ENCODE results near the gene IDH3G. TPM values are rescaled to one million over a fixed set of nuclear protein-coding genes. Genes with fewer than 3 reads are reported as not detected.

IDH3G gene
- total RNA-seq, 1 experiment from 2014 or later: 89.4 TPM

DNA sequence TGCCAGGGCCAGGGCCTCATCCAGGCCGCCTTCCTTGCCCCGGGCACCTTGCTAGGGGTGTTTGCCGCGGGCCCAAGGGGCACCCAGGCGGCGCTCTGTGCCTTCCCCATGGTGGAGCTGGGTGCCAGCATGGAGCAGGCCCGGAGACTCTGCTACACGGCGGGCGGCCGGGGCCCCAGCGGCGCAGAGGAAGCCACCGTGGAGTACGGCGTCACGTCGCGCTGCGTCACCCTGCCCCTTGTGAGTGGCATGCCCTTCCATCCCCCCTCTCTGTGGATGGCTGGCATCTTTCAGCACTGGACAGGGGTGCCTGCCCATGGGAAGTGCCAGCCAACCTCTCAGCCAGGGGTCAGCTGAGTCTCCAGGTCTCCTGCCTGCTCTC lies 26.5 kb downstream of the IDH3G start:
- intact Hi-C loops (cut with micrococcal nuclease; ENCODE audit: unreplicated experiment): loop anchor here (10.0 kb wide), 2 partner anchors 117 to 157 kb away; partner anchors contain the start of genes ARHGAP4 and L1CAM
- in situ Hi-C loops (cut with HindIII; ENCODE audit: low pct_unique_long_range_greater_than_20kb, low sequenced_read_pairs): no loop called here
- BruUV-seq (replicated peaks): no TSS peak
- no peak overlapping the region for H3K27ac ChIP-seq (ENCODE audit: low read length)
- POLR2A ChIA-PET: no interaction called here
- no peak for ATAC-seq
- H3K27me3 ChIP-seq (ENCODE audit: control insufficient read depth, insufficient read depth, low read length): no peaks in the 10 kb centered on the region
- H3K4me1 ChIP-seq (ENCODE audit: control insufficient read depth, insufficient read depth, low read length): peaks cover 25% of the 10 kb centered on the region
- TF ChIP-seq SIN3A (IDR thresholded peaks at IDR 0.05; ENCODE audit: borderline replicate concordance, insufficient read depth, low read depth, low read length) (no peak), CTCF (IDR thresholded peaks at IDR 0.05) (no peak), POLR2AphosphoS5 (IDR thresholded peaks at IDR 0.05; ENCODE audit: low read depth, low read length) (no peak), TCF7L2 (IDR thresholded peaks at IDR 0.05; ENCODE audit: low read depth, low read length) (no peak)
- TF ChIP-seq, protein P1, sequence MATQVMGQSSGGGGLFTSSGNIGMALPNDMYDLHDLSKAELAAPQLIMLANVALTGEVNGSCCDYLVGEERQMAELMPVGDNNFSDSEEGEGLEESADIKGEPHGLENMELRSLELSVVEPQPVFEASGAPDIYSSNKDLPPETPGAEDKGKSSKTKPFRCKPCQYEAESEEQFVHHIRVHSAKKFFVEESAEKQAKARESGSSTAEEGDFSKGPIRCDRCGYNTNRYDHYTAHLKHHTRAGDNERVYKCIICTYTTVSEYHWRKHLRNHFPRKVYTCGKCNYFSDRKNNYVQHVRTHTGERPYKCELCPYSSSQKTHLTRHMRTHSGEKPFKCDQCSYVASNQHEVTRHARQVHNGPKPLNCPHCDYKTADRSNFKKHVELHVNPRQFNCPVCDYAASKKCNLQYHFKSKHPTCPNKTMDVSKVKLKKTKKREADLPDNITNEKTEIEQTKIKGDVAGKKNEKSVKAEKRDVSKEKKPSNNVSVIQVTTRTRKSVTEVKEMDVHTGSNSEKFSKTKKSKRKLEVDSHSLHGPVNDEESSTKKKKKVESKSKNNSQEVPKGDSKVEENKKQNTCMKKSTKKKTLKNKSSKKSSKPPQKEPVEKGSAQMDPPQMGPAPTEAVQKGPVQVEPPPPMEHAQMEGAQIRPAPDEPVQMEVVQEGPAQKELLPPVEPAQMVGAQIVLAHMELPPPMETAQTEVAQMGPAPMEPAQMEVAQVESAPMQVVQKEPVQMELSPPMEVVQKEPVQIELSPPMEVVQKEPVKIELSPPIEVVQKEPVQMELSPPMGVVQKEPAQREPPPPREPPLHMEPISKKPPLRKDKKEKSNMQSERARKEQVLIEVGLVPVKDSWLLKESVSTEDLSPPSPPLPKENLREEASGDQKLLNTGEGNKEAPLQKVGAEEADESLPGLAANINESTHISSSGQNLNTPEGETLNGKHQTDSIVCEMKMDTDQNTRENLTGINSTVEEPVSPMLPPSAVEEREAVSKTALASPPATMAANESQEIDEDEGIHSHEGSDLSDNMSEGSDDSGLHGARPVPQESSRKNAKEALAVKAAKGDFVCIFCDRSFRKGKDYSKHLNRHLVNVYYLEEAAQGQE (IDR thresholded peaks at IDR 0.05; ENCODE audit: insufficient read depth in 1 of 2, low read depth in 2 of 2, low read length in 1 of 2): peak in 1 of 2 experiments; percentile 84; a peak in 2 of 4 replicates
- H3K36me3 ChIP-seq (ENCODE audit: control insufficient read depth, insufficient read depth, low read length): no peaks in the 10 kb centered on the region
- no peak for DNase-seq (ENCODE audit: low read depth, low spot score)
- no peak overlapping the region for H3K4me3 ChIP-seq (ENCODE audit: low read depth in 2 of 2, low read length in 2 of 2)
- CTCF ChIA-PET: no interaction called here
- no peaks in the 10 kb centered on the region for H3K9me3 ChIP-seq (ENCODE audit: control insufficient read depth, insufficient read depth, low read depth, low read length)

DNA sequence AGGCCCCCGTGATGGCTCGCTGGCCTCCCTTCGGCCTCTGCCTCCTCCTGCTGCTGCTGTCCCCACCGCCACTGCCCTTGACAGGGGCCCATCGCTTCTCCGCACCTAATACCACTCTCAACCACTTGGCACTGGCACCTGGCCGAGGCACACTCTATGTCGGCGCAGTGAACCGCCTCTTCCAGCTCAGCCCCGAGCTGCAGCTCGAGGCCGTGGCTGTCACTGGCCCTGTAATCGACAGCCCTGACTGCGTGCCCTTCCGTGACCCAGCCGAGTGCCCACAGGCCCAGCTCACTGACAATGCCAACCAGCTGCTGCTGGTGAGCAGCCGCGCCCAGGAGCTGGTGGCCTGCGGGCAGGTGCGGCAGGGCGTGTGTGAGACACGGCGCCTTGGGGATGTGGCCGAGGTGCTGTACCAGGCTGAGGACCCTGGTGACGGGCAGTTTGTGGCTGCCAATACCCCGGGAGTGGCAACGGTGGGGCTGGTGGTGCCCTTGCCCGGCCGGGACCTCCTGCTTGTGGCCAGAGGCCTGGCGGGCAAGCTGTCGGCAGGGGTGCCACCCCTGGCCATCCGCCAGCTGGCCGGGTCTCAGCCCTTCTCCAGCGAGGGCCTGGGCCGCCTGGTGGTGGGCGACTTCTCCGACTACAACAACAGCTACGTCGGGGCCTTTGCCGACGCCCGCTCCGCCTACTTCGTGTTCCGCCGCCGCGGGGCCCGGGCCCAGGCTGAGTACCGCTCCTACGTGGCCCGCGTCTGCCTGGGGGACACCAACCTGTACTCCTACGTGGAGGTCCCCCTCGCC lies 27.1 kb downstream of the IDH3G start:
- intact Hi-C loops (cut with micrococcal nuclease; ENCODE audit: unreplicated experiment) (loop anchor here (10.0 kb wide), 2 partner anchors 118 to 158 kb away; partner anchors contain the start of genes ARHGAP4 and L1CAM), in situ Hi-C loops (cut with HindIII; ENCODE audit: low pct_unique_long_range_greater_than_20kb, low sequenced_read_pairs) (no loop called here)
- peaks cover 25% of the 10 kb centered on the region for H3K4me1 ChIP-seq (ENCODE audit: control insufficient read depth, insufficient read depth, low read length)
- DNase-seq (ENCODE audit: low read depth, low spot score) (no peak), ATAC-seq (no peak)
- ChIA-PET POLR2A (no interaction called here), CTCF (no interaction called here)
- H3K27ac ChIP-seq (ENCODE audit: low read length): 0 out of 2 replicates have a peak overlapping the region, but pooled peaks have one; percentile 1
- TF ChIP-seq, protein P1 (IDR thresholded peaks at IDR 0.05; ENCODE audit: insufficient read depth in 1 of 2, low read depth in 2 of 2, low read length in 1 of 2): no peak
- no peak for TF ChIP-seq POLR2AphosphoS5 (IDR thresholded peaks at IDR 0.05; ENCODE audit: low read depth, low read length)
- no peak for TF ChIP-seq CTCF (IDR thresholded peaks at IDR 0.05)
- TF ChIP-seq TCF7L2 (IDR thresholded peaks at IDR 0.05; ENCODE audit: low read depth, low read length): no peak
- no peak for TF ChIP-seq SIN3A (IDR thresholded peaks at IDR 0.05; ENCODE audit: borderline replicate concordance, insufficient read depth, low read depth, low read length)
- no peaks in the 10 kb centered on the region for H3K27me3 ChIP-seq (ENCODE audit: control insufficient read depth, insufficient read depth, low read length)
- no TSS peak for BruUV-seq (replicated peaks)
- no peaks in the 10 kb centered on the region for H3K9me3 ChIP-seq (ENCODE audit: control insufficient read depth, insufficient read depth, low read depth, low read length)
- no peaks in the 10 kb centered on the region for H3K36me3 ChIP-seq (ENCODE audit: control insufficient read depth, insufficient read depth, low read length)
- H3K4me3 ChIP-seq (ENCODE audit: low read depth in 2 of 2, low read length in 2 of 2): no peak overlapping the region
